H1 (cell line): ENCODE results near the gene PPIB. TPM values are rescaled to one million over a fixed set of nuclear protein-coding genes. Genes with fewer than 3 reads are reported as not detected.

Experiments
- CTCF ChIA-PET: fragments of 300-600 bp; sonication (Branson Sonifier 250); formaldehyde crosslinking; loops from one replicate; lab custom pipeline; 2021; ENCODE audit not compliant: partially characterized antibody; lab: Charles Lee
- POLR2A ChIA-PET: fragments of 300-600 bp; sonication (Branson Sonifier 250); formaldehyde crosslinking; loops from one replicate; lab custom pipeline; 2021; ENCODE audit warnings: inconsistent platforms; ENCODE audit not compliant: partially characterized antibody; lab: Charles Lee
- DNase-seq, 2 experiments: peaks; one replicate each; pipeline versions ENCODE4 v3.0.0 to v3.0.0-alpha.2; 2010 to 2022; ENCODE audit warnings: low spot score in 2 of 2, low read depth in 1 of 2, mixed read lengths in 1 of 2
- FAIRE-seq: peaks from 2 replicates; lab custom pipeline; 2011; peaks lifted over from hg19 to GRCh38; lab: Jason Lieb, UNC
- H2AFZ ChIP-seq: 2 replicates; pipeline ENCODE4 v1.8.1; 2012; ENCODE audit warnings: low read length, inconsistent platforms
- H2AK5ac ChIP-seq: 2 replicates; pipeline ENCODE4 v1.6.1; 2013; ENCODE audit warnings: low read depth, low read length
- H2BK120ac ChIP-seq: replicated peaks from 2 replicates; pipeline ENCODE3; 2013; ENCODE audit warnings: low read depth, low read length, inconsistent platforms
- H2BK12ac ChIP-seq: 2 replicates; pipeline ENCODE4 v1.6.1; 2013; ENCODE audit warnings: low read depth, low read length
- H2BK15ac ChIP-seq: 2 replicates; pipeline ENCODE4 v1.6.1; 2013; ENCODE audit warnings: low read length
- H2BK20ac ChIP-seq: 2 replicates; pipeline ENCODE4 v1.6.1; 2013; ENCODE audit warnings: low read length
- H2BK5ac ChIP-seq: 2 replicates; pipeline ENCODE4 v1.6.1; 2013; ENCODE audit warnings: low read depth, low read length
- H3K14ac ChIP-seq: 2 replicates; pipeline ENCODE4 v1.6.1; 2013; ENCODE audit warnings: inconsistent platforms; ENCODE audit not compliant: insufficient read length
- H3K18ac ChIP-seq: 2 replicates; pipeline ENCODE4 v1.6.1; 2013; ENCODE audit warnings: low read length; ENCODE audit errors: extremely low read depth
- H3K23ac ChIP-seq: 2 replicates; pipeline ENCODE4 v1.6.1; 2013; ENCODE audit warnings: inconsistent platforms; ENCODE audit not compliant: insufficient read length
- H3K23me2 ChIP-seq: 2 replicates; pipeline ENCODE4 v1.6.1; 2013; ENCODE audit warnings: low read depth, low read length
- H3K27ac ChIP-seq: 2 replicates; pipeline ENCODE4 v1.6.1; 2011; ENCODE audit warnings: low read depth, low read length, inconsistent platforms
- H3K27me3 ChIP-seq, 4 experiments: replicated peaks in 1 of 4; 1 replicate in 1 of 4; 2 replicates in 3 of 4; pipeline versions ENCODE4 v1.6.1 to v1.8.1; 2011 to 2013; ENCODE audit warnings: low read length in 3 of 4, mild to moderate bottlenecking in 3 of 4, inconsistent platforms in 2 of 4, mixed read lengths in 2 of 4, moderate library complexity in 1 of 4; ENCODE audit not compliant: control insufficient read depth in 3 of 4, insufficient read depth in 3 of 4; ENCODE audit errors: extremely low read depth in 1 of 4
- H3K36me3 ChIP-seq, 4 experiments: 2 replicates each; pipeline versions ENCODE4 v1.6.1 to v1.8.1; 2011 to 2013; ENCODE audit warnings: mild to moderate bottlenecking in 4 of 4, low read length in 3 of 4, moderate library complexity in 2 of 4, control low read depth in 1 of 4, inconsistent platforms in 1 of 4; ENCODE audit not compliant: insufficient read depth in 4 of 4, control insufficient read depth in 2 of 4
- H3K4ac ChIP-seq: replicated peaks from 2 replicates; pipeline ENCODE3; 2013; ENCODE audit warnings: low read length, low read depth, mixed read lengths, inconsistent platforms; ENCODE audit not compliant: insufficient read length
- H3K4me1 ChIP-seq, 4 experiments: replicated peaks in 1 of 4; 1 replicate in 1 of 4; 2 replicates in 3 of 4; pipeline versions ENCODE4 v1.6.1 to v1.8.1; 2011 to 2013; ENCODE audit warnings: low read length in 3 of 4, inconsistent platforms in 2 of 4, mixed read lengths in 1 of 4; ENCODE audit not compliant: insufficient read depth in 4 of 4, control insufficient read depth in 3 of 4
- H3K4me2 ChIP-seq, 2 experiments: 2 replicates each; pipeline versions ENCODE4 v1.6.1 to v1.8.1; 2011 to 2013; ENCODE audit warnings: low read depth in 2 of 2, low read length in 2 of 2, control low read depth in 1 of 2, inconsistent platforms in 1 of 2, mild to moderate bottlenecking in 1 of 2; ENCODE audit not compliant: insufficient read depth in 1 of 2
- H3K4me3 ChIP-seq, 4 experiments: fragments of 200-600, 300-600 bp in 1 of 4; sonication (generic), shearing (Covaris generic), sonication (Bioruptor Twin) in 1 of 4; 2 replicates each; pipeline versions ENCODE4 v1.5.1 to v1.8.1; 2011 to 2016; ENCODE audit warnings: low read length in 4 of 4, low read depth in 3 of 4, control low read depth in 2 of 4, inconsistent platforms in 2 of 4, mild to moderate bottlenecking in 2 of 4, mixed read lengths in 1 of 4, moderate library complexity in 1 of 4; ENCODE audit not compliant: insufficient read depth in 2 of 4; ENCODE audit errors: extremely low read depth in 1 of 4
- H3K56ac ChIP-seq: replicated peaks from 2 replicates; pipeline ENCODE3; 2013; ENCODE audit warnings: low read depth, mild to moderate bottlenecking, mixed read lengths, low read length, inconsistent platforms; ENCODE audit not compliant: insufficient read length
- H3K79me1 ChIP-seq: 2 replicates; pipeline ENCODE4 v1.6.1; 2013; ENCODE audit warnings: low read depth, low read length, control low read depth
- H3K79me2 ChIP-seq, 2 experiments: 2 replicates each; pipeline versions ENCODE4 v1.6.1 to v1.8.1; 2012 to 2013; ENCODE audit warnings: low read length in 2 of 2, mild to moderate bottlenecking in 2 of 2, inconsistent platforms in 1 of 2; ENCODE audit not compliant: insufficient read depth in 2 of 2, control insufficient read depth in 1 of 2
- H3K9ac ChIP-seq, 4 experiments: replicated peaks in 1 of 4; 1 replicate in 1 of 4; 2 replicates in 3 of 4; pipeline versions ENCODE4 v1.6.1 to v1.8.1; 2011 to 2013; ENCODE audit warnings: low read depth in 3 of 4, low read length in 3 of 4, control low read depth in 2 of 4, mild to moderate bottlenecking in 2 of 4, moderate library complexity in 2 of 4, inconsistent platforms in 1 of 4; ENCODE audit errors: extremely low read depth in 1 of 4
- H3K9me3 ChIP-seq, 2 experiments: 2 replicates each; pipeline versions ENCODE4 v1.6.1 to v1.8.1; 2012 to 2013; ENCODE audit warnings: mild to moderate bottlenecking in 2 of 2, moderate library complexity in 2 of 2, control low read depth in 1 of 2, inconsistent platforms in 1 of 2, low read depth in 1 of 2, low read length in 1 of 2, mixed read lengths in 1 of 2; ENCODE audit not compliant: insufficient read depth in 2 of 2
- H4K20me1 ChIP-seq, 2 experiments: replicated peaks in 1 of 2; 2 replicates each; pipeline versions ENCODE3 to v1.8.1; 2011 to 2013; ENCODE audit warnings: inconsistent platforms in 2 of 2, low read length in 2 of 2, mild to moderate bottlenecking in 1 of 2; ENCODE audit not compliant: insufficient read depth in 2 of 2, control insufficient read depth in 1 of 2
- H4K5ac ChIP-seq: 2 replicates; pipeline ENCODE4 v1.6.1; 2013; ENCODE audit warnings: low read length, low read depth, mixed read lengths, inconsistent platforms; ENCODE audit not compliant: insufficient read length
- H4K8ac ChIP-seq: 2 replicates; pipeline ENCODE4 v1.8.0; 2013; ENCODE audit warnings: mild to moderate bottlenecking, moderate library complexity, low read length, inconsistent platforms; ENCODE audit not compliant: insufficient read depth; ENCODE audit errors: extremely low read depth
- H4K91ac ChIP-seq: replicated peaks from 2 replicates; pipeline ENCODE3; 2013; ENCODE audit warnings: low read length, mixed read lengths, inconsistent platforms; ENCODE audit not compliant: insufficient read length
- BRCA1 ChIP-seq: IDR thresholded peaks from 2 replicates; pipeline ENCODE4 v1.6.1; 2012; ENCODE audit warnings: low read depth, low read length, improper control_type of control experiment
- CBX8 ChIP-seq: fragments of 300-800, 300-1000 bp; sonication (generic); IDR thresholded peaks from 2 replicates; pipeline ENCODE4 v1.7.1; 2016; ENCODE audit warnings: low read depth, low read length, borderline replicate concordance
- CHD2 ChIP-seq: IDR thresholded peaks from 2 replicates; pipeline ENCODE4 v1.6.1; 2012; ENCODE audit warnings: low read length, improper control_type of control experiment
- FOSL1 ChIP-seq: IDR thresholded peaks from 2 replicates; pipeline ENCODE4 v1.6.1; 2011; ENCODE audit warnings: mild to moderate bottlenecking, low read depth, low read length, moderate library complexity; ENCODE audit not compliant: insufficient read depth
- GTF2F1 ChIP-seq: IDR thresholded peaks from 2 replicates; pipeline ENCODE4 v1.6.1; 2012; ENCODE audit warnings: low read depth, low read length, improper control_type of control experiment, borderline replicate concordance
- JUN ChIP-seq: IDR thresholded peaks from 2 replicates; pipeline ENCODE4 v1.6.1; 2011; ENCODE audit warnings: low read depth, mild to moderate bottlenecking, improper control_type of control experiment, low read length
- KDM5A ChIP-seq: fragments of 200-600 bp; IDR thresholded peaks from 2 replicates; pipeline ENCODE4 v1.7.1; 2012; ENCODE audit warnings: mild to moderate bottlenecking, low read length, inconsistent platforms, mixed read lengths
- MAX ChIP-seq: IDR thresholded peaks from 2 replicates; pipeline ENCODE4 v1.6.1; 2012; ENCODE audit warnings: inconsistent platforms
- PHF8 ChIP-seq: fragments of 200-600 bp; sonication (generic); conservative IDR thresholded peaks from 2 replicates; pipeline ENCODE4 v1.7.1; 2012; ENCODE audit warnings: low read depth, mild to moderate bottlenecking, inconsistent platforms, low read length, moderate library complexity
- SP2 ChIP-seq: IDR thresholded peaks from 2 replicates; pipeline ENCODE4 v1.6.1; 2012; ENCODE audit warnings: mild to moderate bottlenecking, low read length, inconsistent platforms
- TEAD4 ChIP-seq: IDR thresholded peaks from 2 replicates; pipeline ENCODE4 v1.6.1; 2012; ENCODE audit warnings: low read depth, low read length, inconsistent platforms, mixed read lengths
- USF2 ChIP-seq: IDR thresholded peaks from 2 replicates; pipeline ENCODE4 v1.6.1; 2011; ENCODE audit warnings: low read length, improper control_type of control experiment
- WGBS, 2 experiments: shearing (Covaris generic) in 1 of 2; methylation state at CpG; one replicate each; pipeline versions ENCODE4 v1.1.6 to v1.1.7; 2013 to 2015; ENCODE audit warnings: low lambda C conversion rate in 2 of 2, mixed read lengths in 2 of 2, inconsistent platforms in 1 of 2, low coverage in 1 of 2, missing lambda C conversion rate in 1 of 2; ENCODE audit not compliant: insufficient replicate concordance in 2 of 2, insufficient coverage in 1 of 2, insufficient read length in 1 of 2; ENCODE audit errors: extremely low coverage in 1 of 2, missing lambda C conversion rate in 1 of 2; 5-methylcytosine and 5-hydroxymethylcytosine counted together
- polyA plus RNA-seq, 7 experiments: library from polyadenylated mRNA; depleted of rRNA in 3 of 7; stranded (reverse) in 5 of 7; unstranded in 2 of 7; fragments of >200 nt in 5 of 7; fragments of 200-250 nt in 2 of 7; gene quantifications; 1 replicate in 5 of 7; 2 replicates in 1 of 7; 4 replicates in 1 of 7; pipeline versions ENCODE4 v1.2.1 to v1.2.3, GENCODE V29; 2011 to 2013; ENCODE audit warnings: missing spikeins in 2 of 7, mixed read lengths in 2 of 7
- total RNA-seq: library from RNA; stranded (reverse); fragmentation: NEBNext Ultra II Directional; extraction: Animal tissue kit (Norgen Biotek cat#: 25700); gene quantifications from 2 replicates; pipeline ENCODE4 v1.2.1, GENCODE V29; 2021

Gene PPIB
- total and polyA plus RNA-seq, 2 of the 8 experiments (the other 6 are each of a cell fraction or from before 2014, with no cell fraction given), result 558 to 579 TPM

GRCh38 chr15:64158363-64159134 lies 4.3 kb downstream of the PPIB start:
- Histone ChIP-seq H3K4ac (no peak overlapping the region), H3K23ac (no peak overlapping the region), H4K8ac (no peak overlapping the region), H3K27ac (no peak overlapping the region), H3K18ac (no peak overlapping the region), H3K79me1 (no peaks in the 10 kb centered on the region; the same call in 1 of the 2 replicates), H3K36me3 (peaks cover 38 to 59% (median 49%) of the 10 kb centered on the region in 4 experiments), H2BK20ac (no peak overlapping the region), H3K14ac (no peak overlapping the region), H2AK5ac (no peak overlapping the region), H3K9ac (no peak overlapping the region), H4K5ac (no peak overlapping the region), H3K4me1 (peaks cover 0 to 10% (median 3%) of the 10 kb centered on the region in 4 experiments), H3K23me2 (peaks cover 3% of the 10 kb centered on the region; the same call in 1 of the 2 replicates), H4K20me1 (peaks cover 8 to 18% of the 10 kb centered on the region in 2 experiments), H2BK5ac (no peak overlapping the region), H2BK12ac (no peak overlapping the region), H2BK120ac (no peak overlapping the region), H3K4me3 (no peak overlapping the region), H2BK15ac (no peak overlapping the region), H3K56ac (no peak overlapping the region), H2AFZ (no peak overlapping the region), H4K91ac (no peak overlapping the region), H3K79me2 (peaks cover 0 to 9% of the 10 kb centered on the region in 2 experiments; a peak in 2 of 4 replicates), H3K27me3 (no peaks in the 10 kb centered on the region), H3K9me3 (no peaks in the 10 kb centered on the region), H3K4me2 (no peak overlapping the region)
- FAIRE-seq, result no peak
- ChIA-PET POLR2A (no interaction called here), CTCF (interaction anchor here (1.2 kb wide), 1 partner anchor 24 kb away, joined by 3 read pairs; no protein-coding TSS in a partner anchor)
- 93% methylated on average over 11 of the region's 11 CpGs; no CpG with 5 or more reads in 1 of the 2 experiments for WGBS, 2 experiments
- no peak for DNase-seq
- TF ChIP-seq PHF8 (no peak), SP2 (no peak), BRCA1 (no peak), KDM5A (no peak), JUN (no peak), GTF2F1 (no peak), CBX8 (no peak), CHD2 (no peak), FOSL1 (no peak), MAX (no peak), USF2 (no peak), TEAD4 (no peak)
